GM19099 (cell line): ENCODE measurements around the gene DCLK2.

Experiments used
- POLR2A ChIP-seq: IDR thresholded peaks from 3 replicates; pipeline ENCODE4 v1.6.1; 2011; ENCODE audit warnings: low read depth; ENCODE audit not compliant: insufficient read length; ENCODE audit errors: extremely low read depth

The DCLK2 gene

DNA sequence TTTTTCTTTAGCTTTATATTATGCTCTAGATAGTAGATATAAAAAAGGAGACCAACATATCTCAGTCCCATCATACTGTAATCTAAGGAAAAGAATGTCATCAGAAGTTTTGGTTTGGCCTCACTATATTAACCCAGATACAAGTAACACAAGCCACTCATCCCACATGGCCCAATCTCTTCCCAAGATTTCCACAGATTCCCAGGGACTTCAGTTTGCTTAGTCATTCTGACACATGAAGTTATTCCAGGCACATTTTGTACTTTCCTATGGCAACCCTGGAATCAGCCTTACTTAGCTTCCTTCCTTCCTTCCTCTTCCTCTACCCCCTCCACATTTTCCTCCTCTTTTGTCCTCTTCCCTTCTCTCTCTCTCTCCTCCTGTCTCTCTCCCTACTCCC lies 21.7 kb upstream of the DCLK2 start:
- no peak for TF ChIP-seq POLR2A

DNA sequence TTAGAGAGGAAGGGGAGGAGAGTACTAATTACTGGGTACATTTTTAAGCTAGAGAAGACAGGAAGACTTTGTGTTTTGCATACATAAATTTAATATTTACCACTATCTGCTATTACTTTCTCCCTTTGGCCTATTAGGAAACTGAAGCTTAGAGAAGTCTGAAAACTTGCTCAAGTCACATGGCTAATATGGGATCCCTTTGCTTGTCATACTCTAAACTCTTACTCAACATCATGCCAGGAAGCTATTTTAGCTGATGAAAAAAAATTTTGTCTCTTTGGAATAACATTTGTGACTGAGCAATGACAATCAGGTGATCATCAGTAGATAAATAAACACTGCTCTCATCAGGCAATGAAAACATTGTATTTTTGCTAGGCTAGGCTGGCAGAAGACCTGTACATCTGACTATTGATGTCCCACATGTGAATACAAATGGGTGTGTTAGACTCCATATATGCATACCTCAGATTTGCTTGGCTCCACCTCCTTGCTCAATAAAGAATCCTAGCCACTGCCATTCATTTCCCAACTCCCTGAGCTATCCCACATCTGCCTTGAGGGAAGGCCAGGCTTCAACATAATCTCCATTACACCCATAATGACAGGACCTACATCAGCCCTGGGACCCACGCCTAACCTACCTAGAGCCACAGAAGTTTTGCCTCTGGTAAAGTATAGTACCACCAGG lies 17.0 kb upstream of the DCLK2 start:
- TF ChIP-seq POLR2A, result no peak

DNA sequence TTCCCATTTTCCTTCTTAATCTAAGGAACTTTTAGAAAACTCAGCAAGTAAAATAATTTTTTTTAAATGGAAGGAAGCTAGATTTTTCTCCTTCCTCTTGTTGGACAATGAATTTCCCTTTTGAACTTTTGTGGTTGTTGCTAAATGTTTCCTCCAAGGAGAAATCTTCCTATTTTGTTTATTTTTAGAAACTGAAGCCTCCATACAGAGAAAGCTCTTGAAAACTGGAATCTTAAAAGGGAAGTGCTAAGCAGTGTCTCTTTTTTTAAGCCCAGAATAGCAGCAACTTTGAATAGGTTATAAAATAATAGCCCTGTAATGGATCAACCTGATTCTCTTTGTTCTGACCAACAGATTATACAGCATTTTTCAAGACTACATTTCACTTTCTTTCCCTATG lies 15.1 kb upstream of the DCLK2 start:
- no peak for TF ChIP-seq POLR2A

DNA sequence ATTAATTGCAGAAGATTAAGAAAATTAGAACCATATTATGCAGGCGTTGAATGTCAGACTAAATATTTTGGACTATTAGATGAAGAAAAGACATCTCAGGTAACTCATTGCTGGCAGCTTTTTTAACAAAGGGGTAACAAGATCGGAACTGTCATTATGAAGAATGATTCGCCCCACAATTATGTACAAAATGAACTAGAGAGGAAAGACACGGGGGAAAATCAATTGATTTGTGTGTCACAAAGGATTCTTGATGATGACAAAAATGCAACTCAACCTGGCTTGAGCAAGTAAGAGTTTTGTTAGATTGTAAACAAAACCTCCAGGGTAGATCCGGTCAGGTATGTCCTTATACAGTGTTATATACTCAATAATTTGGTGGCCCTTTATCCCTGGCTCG lies 12.5 kb upstream of the DCLK2 start:
- no peak for TF ChIP-seq POLR2A

DNA sequence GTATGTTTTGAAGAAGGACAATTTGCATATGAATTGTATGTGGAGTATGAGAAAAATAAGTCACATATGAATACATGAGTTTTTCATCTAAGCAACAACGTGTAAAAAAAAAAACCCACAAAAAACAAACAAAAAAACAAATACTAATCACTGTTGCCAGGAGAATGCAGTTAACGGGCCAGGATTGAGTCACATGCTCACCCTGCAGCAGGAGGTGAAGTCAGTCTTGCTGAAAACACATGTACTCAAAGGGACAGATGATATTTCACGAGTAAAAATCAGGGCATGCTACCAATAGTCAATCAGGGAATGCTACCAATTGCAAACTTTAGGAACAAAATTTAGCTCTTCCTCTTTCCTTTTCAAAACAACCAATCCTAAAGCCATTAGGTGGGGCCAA lies 10.4 kb upstream of the DCLK2 start:
- no peak for TF ChIP-seq POLR2A

DNA sequence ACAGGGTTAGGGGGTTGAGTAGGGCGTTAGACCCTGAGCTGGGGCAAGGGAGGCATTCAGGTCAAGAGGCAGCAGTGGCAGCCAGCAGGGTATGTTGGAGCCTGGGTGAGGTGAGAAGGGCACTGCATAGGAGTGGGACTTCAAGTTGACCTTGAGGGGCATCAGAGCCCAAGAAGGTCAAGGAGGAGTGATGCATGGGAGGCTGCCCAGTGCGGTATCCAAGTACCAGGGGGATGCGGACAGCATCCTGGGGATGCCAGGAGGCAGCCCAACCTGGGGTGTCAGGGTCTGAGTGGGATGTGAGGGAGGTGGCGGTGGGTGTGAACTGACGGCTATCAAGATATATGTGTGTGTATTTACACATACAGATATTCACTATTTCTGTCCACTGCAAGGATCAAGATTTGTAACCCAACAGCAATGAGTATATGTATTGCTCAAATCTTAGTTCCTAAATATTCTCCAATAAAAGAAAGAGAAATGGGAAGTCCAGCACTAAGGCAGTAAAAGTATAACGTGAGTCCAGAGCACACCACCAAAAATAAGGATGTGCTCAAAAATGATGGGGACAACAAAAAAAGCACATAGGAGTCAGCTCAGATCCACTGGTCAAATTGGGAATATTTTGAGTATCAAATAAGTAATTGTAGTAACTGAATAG lies 9.8 kb upstream of the DCLK2 start:
- TF ChIP-seq POLR2A, result no peak

DNA sequence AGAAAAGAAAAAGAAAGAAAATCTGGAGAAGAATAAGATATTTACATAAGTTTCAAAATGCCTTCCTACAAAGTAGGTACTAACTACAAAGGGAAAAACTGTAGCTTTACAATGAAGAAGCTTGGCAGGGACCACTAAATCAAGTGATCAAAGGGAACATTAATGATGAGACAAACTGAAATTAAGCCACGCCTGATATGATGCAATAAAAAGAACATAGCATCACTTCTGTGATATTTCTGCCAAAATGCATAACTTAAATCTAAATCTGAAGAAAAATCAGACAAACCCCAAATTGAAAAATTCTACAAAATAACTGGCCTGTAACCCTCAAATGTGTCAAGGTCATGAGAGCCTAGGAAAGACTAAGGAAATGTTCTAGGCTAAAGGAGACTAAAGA lies 8.9 kb upstream of the DCLK2 start:
- TF ChIP-seq POLR2A, result no peak

DNA sequence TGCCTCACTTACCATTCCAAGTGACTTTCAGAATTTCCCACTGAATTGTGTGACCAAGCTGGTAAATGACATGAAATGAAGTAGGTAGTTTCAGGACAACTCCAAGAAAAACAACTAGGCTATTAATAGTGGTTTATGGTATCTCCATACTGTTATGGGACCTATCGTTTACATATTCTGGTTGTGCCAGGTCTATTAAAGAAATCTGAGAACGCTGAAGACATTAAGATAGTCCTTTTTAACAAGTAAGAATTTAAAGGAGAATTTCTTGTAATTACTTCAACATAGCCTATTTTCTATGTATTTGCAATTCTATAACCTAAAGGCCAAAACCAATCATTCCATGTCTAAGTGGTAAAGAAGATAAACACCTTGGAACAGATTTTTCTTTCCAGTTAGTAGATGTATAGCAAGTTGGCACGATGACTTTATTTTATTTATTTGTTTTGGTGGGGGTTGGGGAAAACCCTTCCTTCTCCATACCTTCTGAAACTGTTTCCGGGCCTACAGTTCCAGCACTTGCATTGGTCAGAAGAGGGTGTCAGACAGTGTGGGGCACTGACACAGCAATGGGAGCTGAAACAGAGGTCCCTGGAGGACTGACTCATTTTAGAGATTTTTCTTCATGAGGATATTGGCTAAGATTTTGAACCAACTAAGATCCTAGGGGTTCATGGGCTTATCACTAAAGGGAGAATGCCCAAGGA lies 7.6 kb upstream of the DCLK2 start:
- TF ChIP-seq POLR2A, result no peak

DNA sequence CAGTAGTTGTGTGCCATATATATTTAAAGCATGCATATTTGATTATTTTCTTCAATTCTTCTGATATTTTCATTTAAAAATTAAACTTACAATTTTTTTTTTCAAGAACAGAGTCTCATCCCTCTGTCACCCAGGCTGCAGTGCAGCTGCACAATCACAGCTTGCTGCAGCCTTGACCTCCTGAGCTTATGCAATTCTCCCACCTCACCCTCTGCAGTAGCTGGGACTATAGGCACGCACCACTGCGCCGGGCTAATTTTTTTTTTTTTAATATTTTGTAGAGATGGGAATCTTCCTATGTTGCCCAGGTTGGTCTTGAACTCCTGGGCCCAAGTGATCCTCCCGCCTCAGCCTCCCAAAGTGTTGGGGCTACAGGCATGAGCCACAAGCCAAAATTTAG lies 5.8 kb upstream of the DCLK2 start:
- TF ChIP-seq POLR2A, result no peak

DNA sequence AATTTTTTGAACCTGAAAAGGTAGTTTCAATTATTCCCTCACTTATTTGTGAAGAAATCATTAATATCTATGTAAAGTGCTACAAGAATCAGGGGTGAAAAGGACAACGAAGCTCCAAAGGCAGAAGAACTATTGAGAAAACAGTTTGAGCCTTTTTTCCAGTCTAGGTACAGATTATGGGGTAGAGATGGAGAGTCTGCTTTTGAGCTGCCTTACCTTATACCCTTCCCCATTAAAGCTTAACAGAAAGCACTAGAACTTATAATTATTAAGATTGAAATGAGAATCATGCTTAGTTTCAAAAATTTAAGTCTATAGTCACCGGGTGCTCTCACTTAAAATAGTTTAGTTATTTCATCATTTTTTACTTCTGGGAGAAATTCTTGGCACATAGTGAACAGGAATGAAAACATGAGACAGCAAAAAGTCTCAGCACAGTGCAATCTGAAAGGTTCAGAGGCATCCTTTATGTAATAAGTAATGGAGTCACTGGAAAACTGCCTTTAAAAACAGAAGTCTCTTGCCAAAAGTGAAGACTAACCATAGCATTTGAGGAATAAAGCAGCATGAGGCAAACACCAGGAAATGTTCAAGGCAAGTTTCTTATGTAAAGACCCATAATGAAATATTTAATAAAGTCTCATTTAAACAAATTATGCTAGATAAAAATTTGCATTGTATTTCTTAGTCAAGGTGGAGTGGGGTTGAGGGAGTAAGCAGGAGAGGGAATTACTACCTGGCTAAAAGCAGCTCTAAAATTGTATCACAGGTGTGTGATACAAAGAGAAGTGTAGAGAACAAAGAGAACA lies 5.1 kb upstream of the DCLK2 start:
- TF ChIP-seq POLR2A, result no peak

DNA sequence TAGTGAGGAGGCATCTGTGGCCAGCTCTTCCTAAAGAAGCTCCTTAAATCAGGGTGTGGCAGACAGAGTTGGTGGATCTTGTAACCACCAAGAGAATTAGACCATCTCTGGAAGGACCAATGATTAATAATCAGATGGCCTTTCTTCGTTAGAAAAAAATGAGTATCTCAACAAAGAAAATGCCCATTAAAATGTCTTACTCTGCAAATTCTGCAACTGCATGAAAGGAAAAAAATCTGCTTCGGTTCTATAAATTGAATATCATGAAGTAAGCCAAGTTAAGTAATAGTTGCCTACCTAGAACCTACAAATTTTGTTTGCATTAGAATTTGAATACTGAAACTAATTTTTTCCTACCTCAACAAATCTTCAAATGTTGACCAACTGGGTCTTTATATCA lies 4.2 kb upstream of the DCLK2 start:
- TF ChIP-seq POLR2A, result no peak

DNA sequence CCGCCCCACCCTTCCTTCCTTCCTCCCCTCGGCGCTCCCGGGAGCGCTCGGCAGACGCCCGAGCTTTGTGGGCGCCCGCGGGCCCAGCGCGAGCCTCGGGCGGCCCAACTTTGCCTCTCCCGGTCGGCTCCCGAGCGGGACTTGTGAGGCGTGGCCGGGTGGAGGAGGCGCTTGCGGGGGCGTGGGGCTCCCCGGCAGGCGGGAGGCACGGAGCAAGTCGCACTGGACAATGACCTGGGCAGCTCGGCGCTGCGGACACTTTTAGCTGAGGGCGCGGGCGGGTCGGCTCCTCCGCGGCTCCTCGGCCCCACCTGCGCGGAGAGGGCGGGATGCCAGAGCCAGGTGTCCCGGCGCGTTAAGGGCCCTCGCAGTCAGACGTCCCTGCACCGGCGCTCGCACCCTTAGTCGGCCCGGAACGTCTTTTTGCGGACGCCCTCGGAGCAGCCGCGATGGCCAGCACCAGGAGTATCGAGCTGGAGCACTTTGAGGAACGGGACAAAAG lies 385 bp downstream of the DCLK2 start:
- no peak for TF ChIP-seq POLR2A

DNA sequence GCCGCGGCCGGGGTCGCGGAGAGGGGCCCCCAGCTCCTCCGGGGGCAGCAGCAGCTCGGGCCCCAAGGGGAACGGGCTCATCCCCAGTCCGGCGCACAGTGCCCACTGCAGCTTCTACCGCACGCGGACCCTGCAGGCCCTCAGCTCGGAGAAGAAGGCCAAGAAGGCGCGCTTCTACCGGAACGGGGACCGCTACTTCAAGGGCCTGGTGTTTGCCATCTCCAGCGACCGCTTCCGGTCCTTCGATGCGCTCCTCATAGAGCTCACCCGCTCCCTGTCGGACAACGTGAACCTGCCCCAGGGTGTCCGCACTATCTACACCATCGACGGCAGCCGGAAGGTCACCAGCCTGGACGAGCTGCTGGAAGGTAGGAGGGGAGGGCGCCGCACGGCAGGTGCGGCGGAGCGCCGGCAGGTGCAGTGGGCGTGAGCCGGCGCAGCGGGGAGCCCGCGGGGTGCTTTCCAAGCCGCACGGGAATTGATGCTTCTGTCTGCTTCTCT lies 886 bp downstream of the DCLK2 start:
- no peak for TF ChIP-seq POLR2A

DNA sequence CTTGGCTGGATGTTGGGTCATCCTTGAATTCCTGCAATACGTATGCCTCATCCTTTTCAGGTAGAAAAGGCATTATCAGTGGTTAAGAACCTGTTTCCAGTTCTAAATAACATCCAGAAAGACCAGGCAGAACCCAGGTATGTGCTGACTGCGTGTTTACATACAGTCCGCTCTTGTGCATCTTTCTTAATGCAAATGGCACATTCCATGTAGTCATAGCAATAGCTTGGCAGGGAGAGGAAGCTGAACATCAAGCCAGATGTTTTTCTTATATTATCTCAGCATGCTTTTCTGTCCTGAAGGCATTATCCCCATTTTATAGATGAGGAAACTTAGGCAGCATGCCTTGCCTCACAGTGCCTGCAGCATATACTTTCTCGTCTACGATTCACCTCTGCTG lies 2.1 kb downstream of the DCLK2 start:
- no peak for TF ChIP-seq POLR2A

DNA sequence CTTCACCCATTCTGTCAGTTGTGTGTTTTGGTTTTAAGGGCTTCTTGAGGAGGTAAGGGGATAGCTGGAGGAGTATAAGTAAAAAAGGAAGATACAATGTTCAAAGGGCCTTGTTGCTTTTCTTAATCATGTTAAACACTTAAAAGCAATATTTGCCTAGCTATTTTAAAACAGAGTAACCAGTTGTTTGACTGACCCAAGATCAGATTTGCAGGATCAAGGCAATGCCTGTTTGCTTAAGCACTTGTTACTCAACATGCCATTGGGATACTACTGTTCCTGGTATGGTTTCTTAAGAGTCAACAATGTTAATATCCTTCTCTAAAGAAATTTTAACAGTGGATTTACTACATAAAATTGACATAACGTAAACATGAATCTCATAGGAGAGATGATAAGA lies 2.6 kb downstream of the DCLK2 start:
- no peak for TF ChIP-seq POLR2A

DNA sequence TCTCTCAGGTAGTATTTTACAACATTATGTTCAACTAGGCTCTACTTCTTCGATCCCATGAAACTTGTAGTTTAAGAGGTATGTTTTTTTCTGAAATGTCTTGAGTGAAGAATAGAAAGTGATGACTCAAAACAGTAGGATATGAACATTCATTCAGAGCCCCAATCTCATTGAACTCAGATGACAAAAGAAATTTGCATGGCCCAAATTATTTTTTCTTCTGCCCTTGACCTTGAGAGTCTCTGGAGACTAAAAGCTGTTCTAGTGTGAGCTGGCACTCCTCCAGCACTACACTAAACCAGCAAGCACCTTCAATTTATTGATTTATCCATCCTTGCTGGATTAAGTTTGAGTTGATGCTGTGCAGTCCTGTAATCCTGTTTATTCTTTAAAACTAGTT lies 4.0 kb downstream of the DCLK2 start:
- TF ChIP-seq POLR2A, result no peak

DNA sequence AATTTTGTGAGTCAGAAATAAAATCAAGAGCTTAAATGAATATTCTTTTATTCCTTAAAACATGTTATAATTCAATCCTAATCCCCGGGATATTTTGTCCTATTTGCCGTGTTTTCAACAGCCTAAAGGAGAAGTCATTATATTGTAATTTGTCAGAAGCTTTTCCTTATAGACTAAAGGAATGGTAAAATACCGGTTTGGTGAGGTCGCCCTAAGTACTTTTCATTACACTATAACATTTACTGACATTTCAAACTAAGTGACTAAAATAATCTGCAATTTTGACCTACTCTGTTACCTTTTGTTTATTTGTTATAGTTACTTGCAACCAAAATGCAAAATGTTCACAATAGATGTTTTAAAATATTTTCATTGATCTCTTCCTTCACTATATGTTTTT lies 8.8 kb downstream of the DCLK2 start:
- no peak for TF ChIP-seq POLR2A
